Measurements from ENCODE around the gene FUT9. TPM values are rescaled to one million over a fixed set of nuclear protein-coding genes. Genes with fewer than 3 reads are reported as not detected.
A peak's percentile ranks its signal among the peaks of the same experiment; 100 is the strongest.

FUT9 gene
- total and polyA plus RNA-seq, 2 of the 8 experiments (the other 6 are each of a cell fraction or from before 2014, with no cell fraction given) = 0.85 to 4.9 TPM

GRCh38 chr6:96015518-96016333 is at the start of gene FUT9 (continued):
- TF ChIP-seq SUZ12 (IDR thresholded peaks at IDR 0.05; ENCODE audit: low read length) (no peak), ATF2 (IDR thresholded peaks at IDR 0.05; ENCODE audit: low read length) (no peak), SRF (IDR thresholded peaks at IDR 0.05; ENCODE audit: low read depth, low read length) (no peak), KDM1A (IDR thresholded peaks at IDR 0.05; ENCODE audit: borderline replicate concordance, low read length) (0 out of 2 replicates have a peak, but pooled peaks have one; percentile 1), NANOG (IDR thresholded peaks at IDR 0.05; ENCODE audit: insufficient read depth, low read depth, low read length, poor library complexity, severe bottlenecking) (no peak), RAD21 (IDR thresholded peaks at IDR 0.05 in 1 of 2, conservative IDR thresholded peaks at IDR 0.05 in 1 of 2; ENCODE audit: low read depth in 2 of 2, low read length in 2 of 2) (peak in 1 of 2 experiments; percentile 11; a peak in 2 of 4 replicates), EZH2 (IDR thresholded peaks at IDR 0.05; ENCODE audit: low read depth, low read length, severe bottlenecking) (no peak), CEBPB (IDR thresholded peaks at IDR 0.05; ENCODE audit: low read depth, low read length) (no peak), CHD1 (IDR thresholded peaks at IDR 0.05; ENCODE audit: low read depth, low read length) (no peak), EGR1 (IDR thresholded peaks at IDR 0.05; ENCODE audit: borderline replicate concordance, low read depth, low read length) (no peak), CBX5 (IDR thresholded peaks at IDR 0.05; ENCODE audit: low read depth, low read length) (no peak), GABPA (IDR thresholded peaks at IDR 0.05; ENCODE audit: borderline replicate concordance, insufficient read depth, low read length) (no peak), RNF2 (IDR thresholded peaks at IDR 0.05; ENCODE audit: borderline replicate concordance, low read depth, low read length, missing control alignments, poor library complexity, severe bottlenecking) (no peak), SIN3A (conservative IDR thresholded peaks at IDR 0.05 in 1 of 2, IDR thresholded peaks at IDR 0.05 in 1 of 2; ENCODE audit: low read depth in 1 of 2, low read length in 2 of 2) (no peak), HDAC2 (IDR thresholded peaks at IDR 0.05; ENCODE audit: borderline replicate concordance in 1 of 2, low read depth in 2 of 2, low read length in 2 of 2) (peak; percentile 19 to 45; a peak in 1 of 4 replicates), USF2 (IDR thresholded peaks at IDR 0.05; ENCODE audit: low read length) (no peak), GTF2F1 (IDR thresholded peaks at IDR 0.05; ENCODE audit: borderline replicate concordance, low read depth, low read length) (no peak), POLR2A (IDR thresholded peaks at IDR 0.05; ENCODE audit: control extremely low read depth in 1 of 2, low read depth in 2 of 2, low read length in 2 of 2) (peak in 1 of 2 experiments; percentile 75; a peak in 2 of 3 replicates), HDAC6 (IDR thresholded peaks at IDR 0.05; ENCODE audit: low read depth, low read length) (no peak)
